ENCODE results near the gene PGAM5.
A peak's percentile ranks its signal among the peaks of the same experiment; 100 is the strongest.
"Not testable (repeated sequence)": the region's sequence is repeated elsewhere in the genome, so short reads cannot be mapped to it uniquely, and the experiment has no call there.

The PGAM5 gene

DNA sequence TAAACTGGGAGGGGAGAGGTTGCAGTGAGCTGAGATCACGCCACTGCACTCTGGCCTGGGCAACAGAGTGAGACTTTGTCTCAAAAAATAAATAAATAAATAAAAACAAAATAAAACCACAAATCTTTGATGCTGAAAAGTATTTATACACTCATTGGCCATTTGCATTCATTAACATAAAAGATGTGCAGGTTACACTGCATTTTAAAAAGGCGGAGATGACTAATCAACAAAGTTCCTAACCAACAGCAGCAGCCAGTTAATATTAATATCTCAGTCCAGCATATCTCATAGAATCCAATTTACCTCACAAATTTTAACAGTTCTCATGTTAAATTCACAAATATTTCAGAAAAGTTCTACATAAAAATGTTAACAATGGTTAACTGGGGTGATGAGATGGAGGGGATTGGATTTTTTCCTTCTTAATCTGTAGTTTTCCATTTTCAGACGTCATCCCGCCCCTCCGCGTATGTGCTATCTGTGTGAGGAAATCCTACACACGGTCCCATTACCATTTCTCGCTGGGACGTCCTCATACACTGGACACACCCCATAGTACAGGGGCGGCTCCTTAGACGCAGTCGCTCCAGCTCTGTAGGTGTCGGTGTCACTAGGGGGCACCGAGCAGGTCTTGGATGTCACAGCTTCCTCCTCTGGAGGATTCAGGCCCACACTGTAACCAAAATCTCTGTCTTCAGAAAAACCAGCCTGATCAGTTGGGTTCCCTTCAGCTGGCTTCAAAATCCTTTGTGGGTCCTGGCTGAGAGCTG lies 43.7 kb downstream of the PGAM5 start:
- no peak for DNase-seq

DNA sequence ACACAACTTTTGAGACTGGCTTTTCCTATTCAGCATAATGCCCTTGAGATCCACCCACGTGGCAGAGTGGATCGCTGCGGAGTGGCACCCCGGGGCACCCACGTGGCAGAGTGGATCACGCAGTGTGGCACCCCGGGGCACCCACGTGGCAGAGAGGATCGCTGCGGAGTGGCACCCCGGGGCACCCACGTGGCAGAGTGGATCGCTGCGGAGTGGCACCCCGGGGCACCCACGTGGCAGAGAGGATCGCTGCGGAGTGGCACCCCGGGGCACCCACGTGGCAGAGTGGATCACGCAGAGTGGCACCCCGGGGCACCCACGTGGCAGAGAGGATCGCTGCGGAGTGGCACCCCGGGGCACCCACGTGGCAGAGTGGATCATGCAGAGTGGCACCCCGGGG lies 48.2 kb downstream of the PGAM5 start:
- not testable (repeated sequence) for DNase-seq

DNA sequence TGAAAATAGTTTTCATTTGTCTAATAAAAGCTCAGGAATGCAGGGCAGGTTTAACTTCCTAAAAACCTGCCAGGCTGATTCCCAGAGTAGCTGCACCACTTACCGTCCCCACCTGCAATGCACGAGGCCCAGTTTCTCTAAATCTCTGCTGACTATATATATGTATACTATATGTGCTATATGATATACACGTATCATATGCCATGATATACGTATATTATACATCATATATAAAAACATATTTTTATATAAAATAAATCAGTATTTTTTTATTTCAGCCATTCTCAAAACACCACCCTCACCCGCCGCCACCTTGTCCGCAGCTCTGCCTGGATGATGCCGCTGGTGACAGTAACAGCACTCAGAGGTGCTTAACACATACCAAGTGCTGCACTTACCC lies 48.7 kb downstream of the PGAM5 start:
- no peak for DNase-seq

DNA sequence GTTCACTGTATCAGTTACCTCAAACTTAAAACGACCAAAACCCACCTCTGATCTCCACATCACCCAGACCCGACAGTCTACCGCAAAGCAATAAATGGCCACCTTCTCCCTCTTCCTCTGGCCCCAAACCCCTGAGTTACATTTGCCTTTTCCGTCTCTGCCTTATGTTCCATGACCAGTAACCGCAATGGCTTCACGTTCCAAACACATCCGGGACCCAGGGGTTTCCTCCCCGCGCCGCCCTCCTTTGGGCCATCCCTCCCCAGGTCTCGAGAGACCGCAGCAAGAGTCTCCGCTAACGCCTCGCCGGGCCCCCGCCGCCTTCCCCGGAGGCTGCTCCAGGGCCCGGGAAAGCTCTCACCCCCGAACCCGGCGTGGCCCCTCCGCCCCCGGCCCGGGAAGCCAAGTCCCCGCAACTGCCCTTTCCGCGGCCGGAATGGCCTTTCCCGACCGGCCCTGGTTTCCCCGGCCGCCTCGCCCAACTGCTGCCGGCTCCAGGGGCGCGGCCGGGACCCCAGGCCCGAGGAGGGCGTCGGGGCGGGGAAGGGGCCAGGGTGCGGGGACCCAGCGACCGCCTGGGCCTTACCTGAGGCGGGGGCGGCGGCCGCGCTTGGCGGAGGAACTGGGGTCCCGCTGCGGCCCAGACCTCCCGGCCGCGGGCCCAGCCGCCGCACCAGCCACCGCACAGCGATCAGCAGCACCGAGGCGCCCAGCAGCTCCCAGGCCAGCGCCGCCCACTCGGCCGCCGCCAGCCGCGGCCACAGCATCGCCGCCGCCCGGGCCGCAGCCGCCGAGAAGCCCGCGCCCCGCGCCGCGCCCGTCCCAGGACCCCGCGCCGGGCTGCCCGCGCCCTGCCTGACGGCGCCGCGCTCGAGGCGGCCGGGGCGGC lies 50.6 kb downstream of the PGAM5 start, which contains the start of gene ANKLE2:
Gene ANKLE2 (minus strand): TSS at position 801 of the 889 bp plus-strand sequence. CDS start 34 bp downstream, at position 767.
- no peak for DNase-seq

DNA sequence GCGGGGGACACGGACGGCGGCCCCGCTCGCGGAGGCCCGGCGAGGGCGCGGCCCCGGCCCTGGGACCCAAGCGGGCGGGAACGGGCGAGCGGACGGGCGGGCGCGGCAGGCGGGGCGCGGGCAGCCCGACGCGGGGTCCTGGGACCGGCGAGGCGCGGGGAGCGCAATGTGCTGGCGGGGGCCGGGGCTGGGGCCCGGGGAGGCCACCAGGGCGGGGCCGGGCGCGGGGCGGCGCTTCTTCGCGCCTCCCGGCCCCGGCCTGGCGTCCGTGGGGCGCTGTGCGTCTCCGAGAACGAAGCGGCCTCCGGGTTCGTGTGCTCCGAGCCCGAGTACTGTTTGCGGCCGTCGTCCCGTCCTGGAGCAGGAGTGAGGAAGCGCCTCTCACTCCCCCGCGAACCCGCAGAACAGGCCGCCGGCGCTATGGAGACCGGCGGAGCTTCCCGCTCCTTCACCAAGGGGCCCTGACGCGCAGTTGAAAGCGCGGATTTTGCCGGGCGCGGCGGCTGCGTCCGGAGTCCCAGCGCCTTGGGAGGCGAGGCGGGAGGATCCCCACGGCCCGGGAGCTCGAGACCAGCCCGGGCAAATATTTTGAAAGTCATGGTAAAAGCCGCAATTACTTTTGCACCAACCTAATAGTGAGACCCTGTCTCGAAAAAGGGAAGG lies 51.4 kb downstream of the PGAM5 start:
- peak; percentile 71 to 74 for DNase-seq

DNA sequence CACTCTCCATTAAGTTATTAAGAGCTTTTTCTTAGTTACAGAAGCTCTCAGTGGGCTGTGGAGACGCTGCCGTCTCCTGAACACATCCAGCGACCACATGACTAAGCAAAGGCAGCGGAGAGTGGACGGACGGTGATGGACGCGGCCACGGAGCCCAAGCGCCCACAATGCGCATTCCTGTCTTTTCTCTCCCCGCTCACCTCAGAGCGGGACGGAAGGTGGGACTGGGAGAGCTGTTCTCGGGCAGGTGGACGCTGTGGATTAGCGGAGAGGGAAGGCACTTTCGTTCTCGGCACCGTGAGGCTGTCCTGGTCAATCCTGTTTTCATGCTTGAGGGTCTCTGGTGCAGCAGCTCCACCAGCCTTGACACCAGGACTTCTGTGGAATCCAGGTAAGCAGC lies 53.6 kb downstream of the PGAM5 start:
- DNase-seq = no peak

DNA sequence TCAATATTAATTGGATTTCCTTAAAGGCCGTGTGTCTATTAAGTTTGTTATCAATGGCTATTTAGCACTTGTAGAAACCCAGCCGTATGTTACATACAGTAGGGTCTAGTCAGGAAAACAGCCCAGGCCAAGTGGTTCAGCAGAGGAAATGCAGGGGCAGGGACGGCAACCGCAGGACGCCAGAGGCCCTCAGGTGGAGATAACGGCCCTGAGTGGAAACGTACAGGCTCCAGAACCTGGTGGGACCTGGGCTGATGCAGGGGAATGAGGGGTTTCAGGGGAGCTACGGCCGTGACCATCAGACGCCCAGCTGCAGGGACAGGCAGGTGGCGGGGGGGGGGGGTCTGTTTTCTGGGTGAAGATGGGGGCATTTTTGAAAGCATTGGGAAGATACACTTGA lies 54.7 kb downstream of the PGAM5 start:
- no peak for DNase-seq

DNA sequence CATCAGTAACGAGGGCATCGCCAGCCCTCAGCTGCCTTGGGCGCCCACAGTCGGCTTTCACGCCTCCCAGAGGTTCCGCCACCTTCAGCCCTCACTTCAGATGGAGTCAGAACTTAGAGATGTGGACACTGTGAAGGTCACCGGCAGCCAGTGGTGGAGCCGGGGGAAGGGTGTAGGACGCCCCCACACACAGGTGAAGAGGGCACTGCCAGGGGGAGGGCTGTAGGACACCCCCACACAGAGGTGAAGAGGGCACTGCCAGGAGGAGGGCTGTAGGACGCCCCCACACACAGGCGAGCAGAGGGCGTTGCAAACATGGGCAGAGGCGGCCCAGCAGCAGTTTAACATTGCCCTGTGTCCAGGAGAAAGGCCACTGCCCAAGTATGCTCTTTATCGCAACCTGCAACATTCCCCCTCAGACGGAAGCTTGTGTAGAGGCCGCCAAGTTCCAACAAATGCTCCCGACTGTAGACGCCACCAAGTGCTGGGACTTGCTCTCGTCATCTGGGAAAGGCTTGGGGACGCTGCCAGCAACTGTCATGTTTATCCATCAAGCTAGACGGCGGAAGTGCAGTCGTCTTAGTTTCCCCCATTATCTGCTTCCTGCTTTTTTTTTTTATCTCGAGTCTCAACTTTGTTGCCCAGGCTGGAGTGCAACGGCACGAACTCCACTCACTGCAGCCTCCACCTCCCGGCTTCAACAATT lies 55.9 kb downstream of the PGAM5 start:
- DNase-seq = peak in 1 of 2 donors; percentile 24

DNA sequence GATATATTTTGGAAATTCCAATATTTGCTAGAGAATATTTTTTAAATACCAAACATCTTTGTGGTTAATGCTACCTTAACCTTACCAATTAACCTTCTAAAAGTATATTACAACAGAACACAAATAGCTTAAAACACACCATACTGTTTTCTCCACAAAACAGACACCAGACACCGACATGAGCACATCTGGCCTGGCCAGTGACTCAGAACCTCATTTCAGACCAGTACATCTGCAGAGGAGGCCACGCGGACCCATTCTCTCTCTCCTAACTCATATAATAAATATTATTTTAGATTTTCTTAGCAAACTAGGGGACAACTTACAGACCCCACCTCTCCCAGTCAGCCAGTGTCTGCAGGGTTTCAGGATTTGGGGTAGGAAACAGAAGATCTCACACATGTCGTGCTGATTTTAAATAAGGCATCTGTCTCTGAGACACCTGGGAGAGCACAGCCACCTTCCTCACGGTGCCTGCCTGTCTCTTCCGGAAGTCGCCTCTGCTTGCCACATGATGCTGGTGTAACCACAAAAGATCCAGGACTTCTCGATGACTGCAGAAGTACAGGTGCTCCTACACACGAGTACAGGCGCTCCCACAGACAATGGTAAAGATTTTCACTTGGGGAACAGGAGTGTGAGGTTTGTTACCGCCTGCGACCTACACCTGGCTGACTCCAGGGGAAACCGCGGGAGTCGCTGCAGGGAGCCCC lies 60.6 kb downstream of the PGAM5 start:
- DNase-seq = no peak
